ENCODE measurements around the gene OR3A2. TPM values are rescaled to one million over a fixed set of nuclear protein-coding genes. Genes with fewer than 3 reads are reported as not detected.

OR3A2 gene
- total RNA-seq, 1 donor from 2014 or later: 0.64 TPM

GRCh38 chr17:3282901-3283300 is 103.2 kb downstream of the OR3A2 start:
- DNase-seq (no peak), ATAC-seq (ENCODE audit: low read depth) (no peak)
- H3K36me3 Mint-ChIP-seq (ENCODE audit: low read depth): no peaks in the 10 kb centered on the region
- no peaks in the 10 kb centered on the region for H3K4me1 Mint-ChIP-seq
- intact Hi-C loops (cut with micrococcal nuclease): no loop called here
- no peak overlapping the region for H3K4me3 Mint-ChIP-seq
- ChIA-PET CTCF (no interaction called here), POLR2A (no interaction called here)
- H3K27ac Mint-ChIP-seq: no peak overlapping the region
- peaks cover 2% of the 10 kb centered on the region for H3K27me3 Mint-ChIP-seq
- TF ChIP-seq CTCF (IDR thresholded peaks at IDR 0.05): no peak
- peaks cover 5% of the 10 kb centered on the region for H3K9me3 Mint-ChIP-seq

GRCh38 chr17:3276126-3276525 is 110.0 kb downstream of the OR3A2 start:
- CTCF ChIA-PET: no interaction called here
- POLR2A ChIA-PET: no interaction called here
- Mint-ChIP-seq H3K27me3 (no peaks in the 10 kb centered on the region), H3K4me3 (no peak overlapping the region), H3K27ac (no peak overlapping the region), H3K9me3 (peaks cover 6% of the 10 kb centered on the region), H3K36me3 (ENCODE audit: low read depth) (no peaks in the 10 kb centered on the region), H3K4me1 (peaks cover under 1% of the 10 kb centered on the region)
- DNase-seq: no peak
- ATAC-seq (ENCODE audit: low read depth): no peak
- intact Hi-C loops (cut with micrococcal nuclease): no loop called here
- TF ChIP-seq CTCF (IDR thresholded peaks at IDR 0.05): no peak

GRCh38 chr17:3271072-3271848 is 114.8 kb downstream of the OR3A2 start:
- CTCF ChIA-PET: no interaction called here
- POLR2A ChIA-PET: no interaction called here
- no peak for TF ChIP-seq CTCF (IDR thresholded peaks at IDR 0.05)
- Mint-ChIP-seq H3K36me3 (ENCODE audit: low read depth) (no peaks in the 10 kb centered on the region), H3K9me3 (peaks cover 7% of the 10 kb centered on the region), H3K4me1 (peaks cover 5% of the 10 kb centered on the region), H3K4me3 (no peak overlapping the region), H3K27ac (no peak overlapping the region), H3K27me3 (peaks cover 4% of the 10 kb centered on the region)
- intact Hi-C loops (cut with micrococcal nuclease): no loop called here
- DNase-seq (no peak), ATAC-seq (ENCODE audit: low read depth) (no peak)

GRCh38 chr17:3260600-3260999 is 125.5 kb downstream of the OR3A2 start:
- POLR2A ChIA-PET: no interaction called here
- ATAC-seq (ENCODE audit: low read depth) (no peak), DNase-seq (no peak)
- intact Hi-C loops (cut with micrococcal nuclease): no loop called here
- no peaks in the 10 kb centered on the region for H3K4me1 Mint-ChIP-seq
- H3K9me3 Mint-ChIP-seq: no peaks in the 10 kb centered on the region
- TF ChIP-seq CTCF (IDR thresholded peaks at IDR 0.05): no peak
- H3K36me3 Mint-ChIP-seq (ENCODE audit: low read depth): no peaks in the 10 kb centered on the region
- H3K27me3 Mint-ChIP-seq: no peaks in the 10 kb centered on the region
- H3K4me3 Mint-ChIP-seq: no peak overlapping the region
- H3K27ac Mint-ChIP-seq: no peak overlapping the region
- CTCF ChIA-PET: no interaction called here

- no peaks in the 10 kb centered on the region for H3K36me3 Mint-ChIP-seq (ENCODE audit: low read depth)
- no peak for ATAC-seq (ENCODE audit: low read depth)
- no peaks in the 10 kb centered on the region for H3K9me3 Mint-ChIP-seq
- CTCF ChIA-PET: no interaction called here
- no peak overlapping the region for H3K4me3 Mint-ChIP-seq
- no peaks in the 10 kb centered on the region for H3K27me3 Mint-ChIP-seq
- intact Hi-C loops (cut with micrococcal nuclease): no loop called here
- POLR2A ChIA-PET: no interaction called here
- no peak for DNase-seq
- no peak overlapping the region for H3K27ac Mint-ChIP-seq
- no peak for TF ChIP-seq CTCF (IDR thresholded peaks at IDR 0.05)
- no peaks in the 10 kb centered on the region for H3K4me1 Mint-ChIP-seq
Observed at GRCh38 chr17:3260163-3260562, 125.9 kb downstream of the OR3A2 start.
